Dermis microvascular lymphatic vessel endothelial cell (primary cell): ENCODE measurements around the gene HJURP. TPM values are rescaled to one million over a fixed set of nuclear protein-coding genes. Genes with fewer than 3 reads are reported as not detected.

Experiments used
- DNase-seq, 2 donors: peaks; one replicate each; pipeline versions ENCODE4 v3.0.0 to v3.0.0-alpha.2; 2010; ENCODE audit warnings: low read depth in 2 of 2
- total RNA-seq: library from RNA; depleted of rRNA; stranded (reverse); fragments of >200 nt; gene quantifications from 2 replicates; pipeline ENCODE4 v1.2.1, GENCODE V29; 2014

Gene HJURP
- total RNA-seq, 1 donor from 2014 or later: 9.5 TPM

DNA sequence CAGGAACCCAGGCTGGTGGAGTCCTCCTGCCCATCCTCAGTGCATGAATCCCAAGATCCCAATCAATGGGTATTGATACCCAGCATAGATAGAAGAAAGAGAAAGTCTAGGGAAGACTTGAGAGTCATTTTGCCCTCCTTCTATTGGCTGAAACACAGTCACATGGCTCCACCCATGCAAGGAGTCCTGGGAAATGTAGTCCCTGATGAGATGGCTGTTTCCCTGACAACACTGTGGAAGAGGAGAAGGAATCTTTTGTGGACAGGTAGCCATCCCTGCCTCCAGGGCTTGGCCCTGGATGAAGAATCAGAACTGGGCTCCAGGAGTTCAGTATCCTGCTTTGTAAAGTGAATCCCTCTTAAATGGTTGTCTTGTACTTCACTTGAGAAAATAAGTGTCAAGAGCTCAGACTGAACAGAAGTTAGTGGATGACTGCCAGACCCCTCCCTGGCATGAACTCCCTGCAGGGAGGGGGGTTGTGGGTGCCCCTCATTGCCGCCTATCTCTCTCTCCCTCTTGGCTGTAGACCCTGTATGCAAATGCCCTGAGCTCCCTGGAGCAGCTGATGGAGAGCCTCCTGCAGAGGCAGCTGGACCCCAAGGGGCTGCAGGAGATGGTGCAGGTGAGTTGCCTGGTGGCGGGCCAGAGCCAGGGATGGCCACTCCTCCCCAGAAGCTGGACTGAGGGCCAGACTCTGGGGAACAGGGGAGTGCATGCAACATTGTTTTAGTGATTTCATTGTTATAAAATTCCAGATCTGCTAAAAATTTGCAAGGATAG, 40.1 kb downstream of the HJURP start:
- DNase-seq: no peak

DNA sequence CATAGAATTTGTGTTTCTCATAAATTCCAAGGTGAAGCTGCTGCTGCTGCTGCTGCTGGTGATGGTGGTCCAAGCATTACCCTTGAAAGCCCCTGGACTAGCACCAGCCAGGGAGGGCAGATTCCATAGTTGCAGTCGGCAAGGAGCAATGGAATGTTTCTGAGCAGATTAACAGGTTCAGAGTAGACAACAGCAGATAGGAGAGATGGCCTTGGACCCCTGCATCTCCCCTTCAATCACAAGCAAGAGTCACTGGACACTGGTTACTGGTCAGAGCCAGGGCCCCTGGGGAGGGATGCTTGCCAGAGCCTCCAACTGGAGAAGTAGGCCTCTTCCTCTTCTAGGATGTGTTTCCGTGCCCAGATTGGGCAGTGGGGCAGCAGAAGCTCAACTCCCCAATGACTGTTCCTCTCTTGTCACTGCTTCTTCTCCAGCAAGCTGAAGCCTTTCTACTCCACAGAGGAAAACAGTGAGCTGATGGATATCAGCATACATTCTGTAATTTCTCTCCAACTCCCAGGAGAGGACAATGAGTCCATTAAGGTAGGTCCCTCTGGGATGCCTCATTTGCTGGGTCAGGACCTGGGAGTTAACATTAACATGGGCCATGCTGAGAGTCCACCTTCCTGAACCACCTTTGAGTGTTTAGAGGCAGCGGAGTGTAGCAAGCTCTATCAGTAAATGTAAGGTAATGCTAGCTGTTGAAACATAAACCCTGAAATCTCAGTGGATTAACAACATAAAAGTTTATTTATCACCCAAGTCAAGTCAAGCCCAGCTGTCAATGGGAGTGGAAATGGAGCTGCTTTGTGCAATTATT, 40.9 kb downstream of the HJURP start:
- no peak for DNase-seq

GRCh38 chr2:233811732-233812131, 42.6 kb downstream of the HJURP start:
- no peak for DNase-seq

- DNase-seq: no peak
Measured at GRCh38 chr2:233811087-233811486, 43.2 kb downstream of the HJURP start.

GRCh38 chr2:233810385-233810784, 44.0 kb downstream of the HJURP start:
- DNase-seq: no peak

DNA sequence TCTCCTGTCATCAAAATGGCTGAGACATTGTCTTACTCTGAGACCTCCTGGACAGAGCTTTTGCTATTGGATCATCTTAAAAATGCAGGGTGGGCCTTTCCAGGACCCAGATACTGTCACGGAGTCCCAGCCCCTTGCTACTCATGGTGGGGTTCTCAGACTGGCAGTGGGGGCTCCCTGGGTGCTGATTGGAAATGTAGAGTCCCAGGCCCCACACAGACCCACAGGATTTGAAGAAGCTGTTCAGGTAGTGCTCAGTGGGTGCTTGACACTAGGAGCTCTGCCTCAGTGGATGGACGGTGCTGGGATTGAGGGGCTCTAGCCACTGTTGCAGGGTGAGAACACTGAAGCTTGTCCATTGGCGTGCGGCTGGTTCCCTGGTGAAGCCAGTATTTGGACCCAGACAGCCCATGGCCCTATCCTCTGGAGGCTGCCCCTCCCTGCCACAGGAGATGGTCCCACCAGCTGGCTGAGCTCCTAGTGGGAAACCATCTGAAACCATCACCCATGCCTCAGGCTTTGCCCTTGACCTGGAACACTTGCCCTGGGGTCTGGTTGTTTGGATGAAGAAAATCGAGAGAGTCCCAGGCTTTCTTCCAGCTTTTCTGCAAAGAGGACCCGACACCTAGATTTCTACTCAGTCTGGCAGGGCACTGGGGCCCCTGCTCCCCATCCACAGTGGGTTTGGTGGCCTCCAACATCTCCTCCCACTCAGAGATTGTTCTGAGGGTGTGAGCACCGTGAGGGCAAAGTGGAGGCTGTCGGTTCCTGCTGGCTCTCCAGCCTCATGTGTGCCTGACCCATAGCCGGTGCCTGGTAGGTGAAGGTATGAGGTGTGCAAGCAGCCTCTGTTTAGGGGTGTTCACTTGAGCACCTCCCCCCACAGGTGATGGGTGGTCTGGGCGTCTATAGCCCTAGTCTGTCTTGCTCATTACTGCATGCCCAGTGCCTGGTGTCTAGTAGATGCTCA, 46.1 kb downstream of the HJURP start:
- no peak for DNase-seq

- no peak for DNase-seq
Measured at GRCh38 chr2:233807215-233807865, 47.0 kb downstream of the HJURP start.

DNA sequence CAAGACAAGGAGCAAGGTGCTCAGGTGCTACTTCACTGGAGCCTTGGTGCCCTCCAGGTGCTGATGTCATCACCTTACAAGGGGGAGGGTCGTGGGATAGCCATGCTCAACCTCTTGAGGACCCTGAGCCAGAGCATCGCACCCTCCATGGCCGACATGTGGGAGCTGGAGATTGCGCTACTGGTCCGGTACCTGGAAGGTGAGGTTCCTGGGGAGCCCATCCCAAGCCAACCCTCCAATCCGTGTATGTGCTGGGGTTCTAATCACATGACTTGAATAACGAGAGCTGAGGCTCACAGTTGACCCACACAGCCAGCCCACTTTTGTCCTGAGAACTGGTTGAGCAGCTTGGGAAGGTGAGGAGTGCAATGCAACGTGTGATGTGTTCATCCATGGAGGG, 50.3 kb downstream of the HJURP start:
- no peak for DNase-seq

DNA sequence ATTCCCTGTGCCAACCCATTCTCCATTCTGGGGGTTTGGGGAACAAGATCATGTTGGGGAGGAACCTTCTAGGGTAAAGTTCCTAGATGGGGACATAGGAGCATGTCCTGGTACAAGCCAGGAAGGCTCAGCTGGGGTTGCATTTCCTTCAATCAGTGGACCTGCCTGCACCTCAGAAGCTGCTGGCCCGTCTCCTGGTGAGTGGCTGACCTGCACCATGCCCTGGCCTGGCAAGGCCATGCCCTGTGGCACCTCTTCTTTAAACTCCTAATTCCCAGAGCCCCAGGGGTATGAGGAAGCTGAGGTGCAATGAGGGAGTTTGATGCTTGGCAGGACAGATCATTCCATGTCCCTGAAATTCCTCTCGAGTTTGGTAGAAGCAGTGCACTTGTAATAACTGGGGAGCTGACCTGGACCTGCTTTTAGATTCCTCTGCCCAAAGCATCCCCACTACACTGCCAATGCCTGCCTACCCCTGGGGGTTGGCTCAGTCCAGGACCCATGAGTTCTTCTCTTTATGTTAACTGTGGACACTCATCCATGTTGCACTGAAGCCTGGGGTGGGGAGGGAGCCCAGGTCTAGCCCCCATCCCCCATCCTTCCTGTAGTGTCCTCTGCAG, 50.9 kb downstream of the HJURP start:
- DNase-seq: no peak

- no peak for DNase-seq
Measured at GRCh38 chr2:233802132-233802815, 52.1 kb downstream of the HJURP start.

- no peak for DNase-seq
Measured at GRCh38 chr2:233801357-233802131, 52.8 kb downstream of the HJURP start.

DNA sequence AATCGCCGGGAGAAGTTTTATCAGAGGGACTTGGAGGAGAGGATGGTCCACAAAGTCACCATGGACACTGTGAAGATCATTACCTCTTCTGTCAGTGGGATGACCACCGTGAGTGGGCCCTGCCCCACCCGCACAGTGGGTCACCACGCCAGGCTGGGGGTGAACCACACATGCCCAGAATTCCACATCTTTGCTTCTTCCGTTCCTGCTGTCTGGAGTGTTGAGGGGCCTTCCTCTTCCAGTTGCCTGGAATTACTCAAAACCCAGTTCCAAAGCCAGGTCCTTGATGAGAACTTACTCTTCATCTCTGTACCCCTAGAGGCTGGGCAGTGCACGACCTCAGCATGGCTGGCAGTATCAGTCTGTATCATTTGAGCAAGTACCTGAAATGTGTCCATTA, 54.1 kb downstream of the HJURP start:
- no peak for DNase-seq

GRCh38 chr2:233799716-233800115, 54.6 kb downstream of the HJURP start:
- DNase-seq: no peak

- no peak for DNase-seq
Measured at GRCh38 chr2:233799087-233799665, 55.2 kb downstream of the HJURP start.

GRCh38 chr2:233798335-233799086, 55.8 kb downstream of the HJURP start:
- no peak for DNase-seq

- DNase-seq: no peak
Measured at GRCh38 chr2:233796254-233796653, 58.1 kb downstream of the HJURP start.

GRCh38 chr2:233795735-233796171, 58.6 kb downstream of the HJURP start:
- DNase-seq: no peak

DNA sequence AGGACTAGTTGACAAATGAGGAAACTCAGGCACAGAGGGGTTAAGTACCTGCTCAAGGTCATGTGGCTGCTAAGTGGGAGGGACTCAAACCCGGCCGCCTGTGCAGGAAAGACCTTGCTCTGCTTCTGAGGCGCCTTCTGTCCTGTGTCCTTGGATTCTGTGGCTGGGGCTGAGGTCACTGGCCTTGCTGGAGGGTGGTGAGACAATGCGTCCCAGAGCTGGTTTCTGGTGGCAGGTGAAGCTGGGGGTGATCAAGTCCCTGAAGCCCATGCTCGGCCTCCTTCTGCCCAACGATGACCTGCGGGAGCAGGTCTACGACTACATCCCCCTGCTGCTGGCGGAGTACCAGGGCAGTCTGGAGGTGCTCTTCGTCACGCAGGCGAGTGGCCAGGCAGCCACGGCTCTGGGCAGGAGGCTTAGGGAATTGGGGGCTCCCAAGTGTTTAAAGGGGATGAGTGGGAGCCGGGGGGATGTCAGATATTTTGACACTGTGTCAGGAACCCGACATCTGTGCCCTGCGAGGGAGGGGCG, 60.1 kb downstream of the HJURP start:
- DNase-seq: no peak
